GM12875 (cell line): ENCODE results near the gene WNK2.

Source experiments
- H3K4me3 ChIP-seq: one replicate; pipeline ENCODE4 v1.5.1; 2011; ENCODE audit warnings: low read depth, low read length, control low read depth
- CTCF ChIP-seq: IDR thresholded peaks from 2 replicates; pipeline ENCODE4 v1.5.1; 2011; ENCODE audit warnings: low read depth, mild to moderate bottlenecking, control low read depth, inconsistent platforms, low read length, moderate library complexity, borderline replicate concordance; ENCODE audit not compliant: insufficient read depth

Gene WNK2

GRCh38 chr9:93232388-93232960 is 48.5 kb downstream of the WNK2 start:
- TF ChIP-seq CTCF: no peak

GRCh38 chr9:93233033-93233432 is 49.1 kb downstream of the WNK2 start:
- no peak for TF ChIP-seq CTCF
- no peak overlapping the region for H3K4me3 ChIP-seq

More at GRCh38 chr9:93232388-93232960, 48.5 kb downstream of the WNK2 start:
- H3K4me3 ChIP-seq: no peak overlapping the region

- H3K4me3 ChIP-seq: no peak overlapping the region
- TF ChIP-seq CTCF: no peak
Observed at GRCh38 chr9:93234600-93234999, 50.7 kb downstream of the WNK2 start.

- H3K4me3 ChIP-seq: no peak overlapping the region
- TF ChIP-seq CTCF: no peak
Observed at GRCh38 chr9:93235300-93235960, 51.5 kb downstream of the WNK2 start.

- no peak overlapping the region for H3K4me3 ChIP-seq
- TF ChIP-seq CTCF: no peak
Observed at GRCh38 chr9:93236541-93237206, 52.7 kb downstream of the WNK2 start.

GRCh38 chr9:93237540-93237939 is 53.6 kb downstream of the WNK2 start:
- no peak for TF ChIP-seq CTCF
- H3K4me3 ChIP-seq: no peak overlapping the region
